GM18951 (cell line): ENCODE results near the gene LPIN1.
"Not testable (repeated sequence)": the region's sequence is repeated elsewhere in the genome, so short reads cannot be mapped to it uniquely, and the experiment has no call there.

Source experiments
- POLR2A ChIP-seq: IDR thresholded peaks from 4 replicates; pipeline ENCODE4 v1.6.1; 2011; ENCODE audit warnings: mild to moderate bottlenecking; ENCODE audit not compliant: insufficient read length, insufficient read depth; ENCODE audit errors: extremely low read depth
- in situ Hi-C: fragments of 300-500 bp; cut with MboI; formaldehyde crosslinking; loops from one replicate; pipeline ENCODE4 v1.12.0; 2022; ENCODE audit warnings: low sequenced_read_pairs, mixed read lengths, inconsistent platforms; ENCODE audit not compliant: unreplicated experiment

Gene LPIN1

GRCh38 chr2:11828933-11829323 lies 82.5 kb downstream of the LPIN1 start:
- in situ Hi-C loops, result no loop called here
- TF ChIP-seq POLR2A, result no peak

GRCh38 chr2:11829324-11829946 lies 83.0 kb downstream of the LPIN1 start:
- in situ Hi-C loops, result no loop called here
- no peak for TF ChIP-seq POLR2A

- in situ Hi-C loops, result no loop called here
- TF ChIP-seq POLR2A, result no peak
Observed at GRCh38 chr2:11829947-11830707, 83.7 kb downstream of the LPIN1 start.

- no peak for TF ChIP-seq POLR2A
- in situ Hi-C loops, result no loop called here
Observed at GRCh38 chr2:11830708-11831301, 84.4 kb downstream of the LPIN1 start.

GRCh38 chr2:11831415-11831814 lies 85.0 kb downstream of the LPIN1 start:
- TF ChIP-seq POLR2A, result no peak
- in situ Hi-C loops, result no loop called here

GRCh38 chr2:11832531-11832930 lies 86.1 kb downstream of the LPIN1 start:
- in situ Hi-C loops, result no loop called here

GRCh38 chr2:11833601-11834000 lies 87.2 kb downstream of the LPIN1 start:
- no peak for TF ChIP-seq POLR2A
- in situ Hi-C loops, result no loop called here

More at GRCh38 chr2:11832531-11832930, 86.1 kb downstream of the LPIN1 start:
- TF ChIP-seq POLR2A, result no peak

- no peak for TF ChIP-seq POLR2A
- in situ Hi-C loops, result no loop called here
Observed at GRCh38 chr2:11835403-11835802, 89.0 kb downstream of the LPIN1 start.

GRCh38 chr2:11836647-11837219 lies 90.3 kb downstream of the LPIN1 start:
- in situ Hi-C loops, result no loop called here

GRCh38 chr2:11837875-11838734 lies 91.7 kb downstream of the LPIN1 start:
- in situ Hi-C loops, result no loop called here
- TF ChIP-seq POLR2A, result no peak

More at GRCh38 chr2:11836647-11837219, 90.3 kb downstream of the LPIN1 start:
- no peak for TF ChIP-seq POLR2A

GRCh38 chr2:11839916-11840315 lies 93.5 kb downstream of the LPIN1 start:
- in situ Hi-C loops, result no loop called here

GRCh38 chr2:11842336-11842735 lies 95.9 kb downstream of the LPIN1 start:
- TF ChIP-seq POLR2A, result no peak
- in situ Hi-C loops, result no loop called here

More at GRCh38 chr2:11839916-11840315, 93.5 kb downstream of the LPIN1 start:
- no peak for TF ChIP-seq POLR2A

- in situ Hi-C loops, result not testable (repeated sequence)
Observed at GRCh38 chr2:11844798-11845197, 98.4 kb downstream of the LPIN1 start.

GRCh38 chr2:11847935-11848334 lies 101.5 kb downstream of the LPIN1 start:
- in situ Hi-C loops, result not testable (repeated sequence)
